Liver (tissue), 9 donors: ENCODE data around the gene CSF2. TPM values are rescaled to one million over a fixed set of nuclear protein-coding genes. Genes with fewer than 3 reads are reported as not detected.

Experiments
- DNase-seq: peaks from one replicate; pipeline ENCODE4 v3.0.0-alpha.2; 2017; ENCODE audit warnings: low spot score
- H3K27ac ChIP-seq, 2 donors: one replicate each; pipeline ENCODE4 v1.7.0; 2013; ENCODE audit warnings: inconsistent platforms in 2 of 2, low read length in 2 of 2, control low read depth in 1 of 2, low read depth in 1 of 2, mild to moderate bottlenecking in 1 of 2
- H3K27me3 ChIP-seq, 4 donors: one replicate each; pipeline versions ENCODE4 v1.6.1 to v1.7.0; 2013; ENCODE audit warnings: low read length in 3 of 4, inconsistent platforms in 1 of 4, mild to moderate bottlenecking in 1 of 4, moderate library complexity in 1 of 4; ENCODE audit not compliant: control insufficient read depth in 4 of 4, insufficient read depth in 4 of 4
- H3K36me3 ChIP-seq, 4 donors: one replicate each; pipeline versions ENCODE4 v1.6.1 to v1.7.0; 2013; ENCODE audit warnings: low read length in 3 of 4, mild to moderate bottlenecking in 3 of 4, low read depth in 1 of 4, moderate library complexity in 1 of 4; ENCODE audit not compliant: control insufficient read depth in 4 of 4, insufficient read depth in 3 of 4
- H3K4me1 ChIP-seq, 4 donors: one replicate each; pipeline versions ENCODE4 v1.6.1 to v1.7.0; 2013; ENCODE audit warnings: low read length in 3 of 4, mild to moderate bottlenecking in 3 of 4, moderate library complexity in 1 of 4; ENCODE audit not compliant: control insufficient read depth in 4 of 4, insufficient read depth in 4 of 4
- H3K4me3 ChIP-seq, 3 donors: one replicate each; pipeline versions ENCODE4 v1.6.1 to v1.7.0; 2013; ENCODE audit warnings: low read length in 3 of 3, control low read depth in 1 of 3, low read depth in 1 of 3, mild to moderate bottlenecking in 1 of 3
- H3K9ac ChIP-seq, 2 donors: one replicate each; pipeline ENCODE4 v1.7.0; 2013; ENCODE audit warnings: low read length in 2 of 2, mild to moderate bottlenecking in 2 of 2, moderate library complexity in 2 of 2, control low read depth in 1 of 2, low read depth in 1 of 2
- H3K9me3 ChIP-seq, 4 donors: one replicate each; pipeline versions ENCODE4 v1.6.1 to v1.7.0; 2013; ENCODE audit warnings: low read length in 3 of 4; ENCODE audit not compliant: control insufficient read depth in 4 of 4
- CTCF ChIP-seq: fragments of 150-350 bp; IDR thresholded peaks from 2 replicates; pipeline ENCODE4 v1.5.1; 2017; ENCODE audit warnings: improper control_type of control experiment, low read depth, low read length; ENCODE audit not compliant: missing input control
- EGR1 ChIP-seq, 2 donors: IDR thresholded peaks; 2 replicates each; pipeline ENCODE4 v1.6.1; 2016 to 2018; ENCODE audit warnings: antibody characterized with exemption in 2 of 2, low read depth in 2 of 2
- FOXA1 ChIP-seq: IDR thresholded peaks from 2 replicates; pipeline ENCODE4 v1.6.1; 2016; ENCODE audit warnings: antibody characterized with exemption
- FOXA2 ChIP-seq: IDR thresholded peaks from 2 replicates; pipeline ENCODE4 v1.6.1; 2016; ENCODE audit warnings: antibody characterized with exemption
- GABPA ChIP-seq, 2 donors: IDR thresholded peaks in 1 of 2; conservative IDR thresholded peaks in 1 of 2; 2 replicates each; pipeline ENCODE4 v1.6.1; 2016; ENCODE audit warnings: antibody characterized with exemption in 2 of 2, mild to moderate bottlenecking in 1 of 2, moderate library complexity in 1 of 2
- HNF4A ChIP-seq, 2 donors: conservative IDR thresholded peaks; 2 replicates each; pipeline ENCODE4 v1.6.1; 2016; ENCODE audit warnings: antibody characterized with exemption in 2 of 2, mild to moderate bottlenecking in 2 of 2
- HNF4G ChIP-seq: IDR thresholded peaks from 2 replicates; pipeline ENCODE4 v1.6.1; 2016; ENCODE audit warnings: antibody characterized with exemption
- JUND ChIP-seq, 2 donors: IDR thresholded peaks; 2 replicates each; pipeline ENCODE4 v1.6.1; 2016; ENCODE audit warnings: antibody characterized with exemption in 2 of 2
- NR2F2 ChIP-seq: IDR thresholded peaks from 2 replicates; pipeline ENCODE4 v1.6.1; 2016; ENCODE audit warnings: antibody characterized with exemption
- RAD21 ChIP-seq, 2 donors: IDR thresholded peaks; 2 replicates each; pipeline ENCODE4 v1.6.1; 2016; ENCODE audit warnings: antibody characterized with exemption in 2 of 2, mild to moderate bottlenecking in 2 of 2
- REST ChIP-seq: IDR thresholded peaks from 2 replicates; pipeline ENCODE4 v1.6.1; 2016; ENCODE audit warnings: antibody characterized with exemption, mild to moderate bottlenecking
- RXRA ChIP-seq, 2 donors: IDR thresholded peaks; 2 replicates each; pipeline ENCODE4 v1.6.1; 2017 to 2018; ENCODE audit warnings: antibody characterized with exemption in 2 of 2, mild to moderate bottlenecking in 1 of 2
- SP1 ChIP-seq: IDR thresholded peaks from 2 replicates; pipeline ENCODE4 v1.6.1; 2018; ENCODE audit warnings: antibody characterized with exemption, mild to moderate bottlenecking
- TAF1 ChIP-seq: conservative IDR thresholded peaks from 2 replicates; pipeline ENCODE4 v1.6.1; 2016; ENCODE audit warnings: antibody characterized with exemption, mild to moderate bottlenecking
- YY1 ChIP-seq: IDR thresholded peaks from 2 replicates; pipeline ENCODE4 v1.6.1; 2016; ENCODE audit warnings: antibody characterized with exemption, mild to moderate bottlenecking
- WGBS: extraction: QIAGEN DNeasy Blood & Tissue Kit; methylation state at CpG from one replicate; pipeline ENCODE4 v1.1.7; 2013; 5-methylcytosine and 5-hydroxymethylcytosine counted together
- polyA plus RNA-seq, 2 donors: library from polyadenylated mRNA; stranded (reverse) in 1 of 2; unstranded in 1 of 2; fragments of 200-250 nt in 1 of 2; fragments of >200 nt in 1 of 2; fragmentation: Nextera tagmentation in 1 of 2; extraction: Ambion mirVana in 1 of 2; gene quantifications; one replicate each; pipeline versions ENCODE4 v1.2.1 to v1.2.3, GENCODE V29; 2013 to 2015
- total RNA-seq, 2 donors: library from RNA; depleted of rRNA; stranded (reverse); fragments of >200 nt; gene quantifications; one replicate each; pipeline ENCODE4 v1.2.3, GENCODE V29; 2014
- TF ChIP-seq, protein P1 (sequence below): IDR thresholded peaks from 2 replicates; pipeline ENCODE4 v1.6.1; 2016; ENCODE audit warnings: antibody characterized with exemption
- TF ChIP-seq, protein P2 (sequence below): IDR thresholded peaks from 2 replicates; pipeline ENCODE4 v1.6.1; 2016; ENCODE audit warnings: antibody characterized with exemption
- TF ChIP-seq, protein P3 (sequence below): IDR thresholded peaks from 2 replicates; pipeline ENCODE4 v1.6.1; 2016; ENCODE audit warnings: antibody characterized with exemption
- donor health status: healthy.
- donor health status: healthy.
- donor health status: healthy.
- donor health status: healthy.
- donor health status: healthy.

The CSF2 gene
- total and polyA plus RNA-seq, 4 donors = not detected

DNA sequence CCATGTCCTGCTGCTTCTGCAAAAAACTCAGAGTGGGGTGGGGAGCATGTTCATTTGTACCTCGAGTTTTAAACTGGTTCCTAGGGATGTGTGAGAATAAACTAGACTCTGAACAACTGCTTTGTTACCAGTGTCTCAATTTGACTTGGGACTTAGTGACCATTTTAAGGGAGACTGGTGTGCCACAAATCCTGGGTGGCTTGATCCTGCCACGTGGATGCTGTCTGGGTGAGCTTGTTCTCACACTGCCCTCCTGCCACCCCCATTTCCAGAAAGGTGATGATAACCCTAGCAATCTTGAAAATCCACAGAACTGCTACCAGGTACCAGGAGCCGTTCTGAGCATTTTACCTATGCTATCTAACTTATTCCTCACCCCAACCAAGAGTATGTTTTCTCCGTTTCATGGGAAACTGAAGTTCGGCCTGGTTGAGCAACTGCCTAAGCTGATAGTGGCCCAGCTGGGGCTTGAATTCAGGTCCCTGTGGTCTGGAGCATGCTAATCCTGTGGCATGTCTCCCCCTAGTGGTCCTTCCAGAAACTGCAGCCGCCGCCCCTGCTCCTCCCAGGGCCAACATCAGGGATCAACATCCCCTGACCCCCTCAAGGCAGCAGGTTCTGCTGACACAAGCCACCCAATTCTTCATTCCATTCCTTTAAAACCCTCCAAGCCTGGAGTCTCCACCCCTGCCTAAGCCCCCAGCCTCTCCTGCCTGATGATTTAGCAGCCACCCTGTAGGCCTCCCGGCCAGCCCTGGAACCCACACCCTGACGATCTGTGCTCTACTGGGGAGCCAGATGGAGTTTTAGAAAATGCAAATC, 10.3 kb upstream of the CSF2 start:
- TF ChIP-seq RAD21 (IDR thresholded peaks at IDR 0.05) = peak; percentile 84 to 90
- TF ChIP-seq FOXA2 = no peak
- TF ChIP-seq CTCF = peak; percentile 90
- DNase-seq = peak; percentile 85
- no peak overlapping the region for H3K27ac ChIP-seq
- H3K27me3 ChIP-seq = no peaks in the 10 kb centered on the region
- H3K4me1 ChIP-seq = peaks cover 0 to 2% (median 0%) of the 10 kb centered on the region in 4 donors
- no peak overlapping the region for H3K4me3 ChIP-seq
- WGBS = 38% methylated on average over 9 of the region's 9 CpGs
- H3K9me3 ChIP-seq = no peaks in the 10 kb centered on the region
- no peak overlapping the region for H3K9ac ChIP-seq
- H3K36me3 ChIP-seq = no peaks in the 10 kb centered on the region

DNA sequence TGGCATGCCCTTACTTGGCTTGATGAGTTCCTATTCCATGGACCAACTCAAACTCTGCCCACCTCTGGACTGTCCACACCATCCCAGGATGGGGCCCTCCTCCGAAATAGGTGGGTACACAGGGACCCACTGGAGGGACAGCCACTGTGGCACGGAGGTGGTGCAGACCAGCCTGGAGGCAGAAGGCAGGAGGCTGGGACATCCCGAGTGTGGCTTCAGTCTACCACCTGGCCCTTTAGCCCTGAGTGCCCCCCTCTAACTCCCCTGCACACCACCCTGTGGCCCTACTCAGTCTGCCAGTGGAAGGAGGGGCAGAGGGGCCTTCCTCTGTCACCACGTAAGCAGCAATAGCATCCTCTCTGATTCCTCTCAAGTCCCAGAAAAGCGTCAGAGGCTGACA, 9.4 kb upstream of the CSF2 start:
- H3K27ac ChIP-seq = no peak overlapping the region
- H3K27me3 ChIP-seq = no peaks in the 10 kb centered on the region
- no peak overlapping the region for H3K4me3 ChIP-seq
- no peak overlapping the region for H3K9ac ChIP-seq
- H3K4me1 ChIP-seq = peaks cover 0 to 2% (median 0%) of the 10 kb centered on the region in 4 donors
- 59% methylated on average over 5 of the region's 5 CpGs for WGBS
- DNase-seq = no peak
- H3K9me3 ChIP-seq = no peaks in the 10 kb centered on the region
- TF ChIP-seq SP1 (no peak), GABPA (IDR thresholded peaks at IDR 0.05 in 1 of 2, conservative IDR thresholded peaks at IDR 0.05 in 1 of 2) (no peak), RXRA (IDR thresholded peaks at IDR 0.05) (no peak), REST (no peak), EGR1 (IDR thresholded peaks at IDR 0.05; ENCODE audit: low read depth in 2 of 2) (no peak), HNF4G (no peak), FOXA1 (no peak), TAF1 (no peak), RAD21 (IDR thresholded peaks at IDR 0.05) (no peak), YY1 (no peak), NR2F2 (no peak), FOXA2 (no peak), HNF4A (conservative IDR thresholded peaks at IDR 0.05) (no peak), JUND (IDR thresholded peaks at IDR 0.05) (no peak), CTCF (no peak)
- TF ChIP-seq, protein P1, sequence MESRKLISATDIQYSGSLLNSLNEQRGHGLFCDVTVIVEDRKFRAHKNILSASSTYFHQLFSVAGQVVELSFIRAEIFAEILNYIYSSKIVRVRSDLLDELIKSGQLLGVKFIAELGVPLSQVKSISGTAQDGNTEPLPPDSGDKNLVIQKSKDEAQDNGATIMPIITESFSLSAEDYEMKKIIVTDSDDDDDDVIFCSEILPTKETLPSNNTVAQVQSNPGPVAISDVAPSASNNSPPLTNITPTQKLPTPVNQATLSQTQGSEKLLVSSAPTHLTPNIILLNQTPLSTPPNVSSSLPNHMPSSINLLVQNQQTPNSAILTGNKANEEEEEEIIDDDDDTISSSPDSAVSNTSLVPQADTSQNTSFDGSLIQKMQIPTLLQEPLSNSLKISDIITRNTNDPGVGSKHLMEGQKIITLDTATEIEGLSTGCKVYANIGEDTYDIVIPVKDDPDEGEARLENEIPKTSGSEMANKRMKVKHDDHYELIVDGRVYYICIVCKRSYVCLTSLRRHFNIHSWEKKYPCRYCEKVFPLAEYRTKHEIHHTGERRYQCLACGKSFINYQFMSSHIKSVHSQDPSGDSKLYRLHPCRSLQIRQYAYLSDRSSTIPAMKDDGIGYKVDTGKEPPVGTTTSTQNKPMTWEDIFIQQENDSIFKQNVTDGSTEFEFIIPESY = no peak
- TF ChIP-seq, protein P2, sequence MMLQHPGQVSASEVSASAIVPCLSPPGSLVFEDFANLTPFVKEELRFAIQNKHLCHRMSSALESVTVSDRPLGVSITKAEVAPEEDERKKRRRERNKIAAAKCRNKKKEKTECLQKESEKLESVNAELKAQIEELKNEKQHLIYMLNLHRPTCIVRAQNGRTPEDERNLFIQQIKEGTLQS = no peak
- TF ChIP-seq, protein P3, sequence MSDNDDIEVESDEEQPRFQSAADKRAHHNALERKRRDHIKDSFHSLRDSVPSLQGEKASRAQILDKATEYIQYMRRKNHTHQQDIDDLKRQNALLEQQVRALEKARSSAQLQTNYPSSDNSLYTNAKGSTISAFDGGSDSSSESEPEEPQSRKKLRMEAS = no peak
- H3K36me3 ChIP-seq = no peaks in the 10 kb centered on the region
